HL-60/S4 (cell line): ENCODE measurements around the gene MPZL1.

ENCODE experiments used
- in situ Hi-C: fragments of 300-500 bp; cut with MboI; formaldehyde crosslinking; loops from 2 replicates; pipeline ENCODE4 v1.14.3; 2022; ENCODE audit warnings: low sequenced_read_pairs

MPZL1 gene

GRCh38 chr1:167721617-167722151, at the start of gene MPZL1:
MPZL1 (plus strand) TSS chr1:167721982; CDS start chr1:167722152, 170 bp downstream.
- in situ Hi-C loops: no loop called here

- in situ Hi-C loops: no loop called here
Observed at GRCh38 chr1:167672831-167673230, 49.0 kb upstream of the MPZL1 start.

- in situ Hi-C loops: no loop called here
Observed at GRCh38 chr1:167673265-167673664, 48.5 kb upstream of the MPZL1 start.

GRCh38 chr1:167674156-167674555, 47.6 kb upstream of the MPZL1 start:
- in situ Hi-C loops: no loop called here

- in situ Hi-C loops: no loop called here
Observed at GRCh38 chr1:167675440-167675839, 46.3 kb upstream of the MPZL1 start.

GRCh38 chr1:167676205-167676915, 45.4 kb upstream of the MPZL1 start:
- in situ Hi-C loops: no loop called here

- in situ Hi-C loops: no loop called here
Observed at GRCh38 chr1:167676916-167677848, 44.6 kb upstream of the MPZL1 start.

GRCh38 chr1:167678422-167678821, 43.4 kb upstream of the MPZL1 start:
- in situ Hi-C loops: no loop called here

- in situ Hi-C loops: no loop called here
Observed at GRCh38 chr1:167678838-167679237, 42.9 kb upstream of the MPZL1 start.

GRCh38 chr1:167679714-167680113, 42.1 kb upstream of the MPZL1 start:
- in situ Hi-C loops: no loop called here

- in situ Hi-C loops: no loop called here
Observed at GRCh38 chr1:167681024-167681423, 40.8 kb upstream of the MPZL1 start.

GRCh38 chr1:167681451-167682098, 40.2 kb upstream of the MPZL1 start:
- in situ Hi-C loops: no loop called here

GRCh38 chr1:167683226-167683625, 38.6 kb upstream of the MPZL1 start:
- in situ Hi-C loops: no loop called here

- in situ Hi-C loops: no loop called here
Observed at GRCh38 chr1:167683641-167684502, 37.9 kb upstream of the MPZL1 start.

- in situ Hi-C loops: loop anchor here (5.0 kb wide), 1 partner anchor 79 kb away; no protein-coding TSS in a partner anchor
Observed at GRCh38 chr1:167685844-167686243, 35.9 kb upstream of the MPZL1 start.

- in situ Hi-C loops: loop anchor here (5.0 kb wide), 1 partner anchor 81 kb away; no protein-coding TSS in a partner anchor
Observed at GRCh38 chr1:167687919-167688519, 33.8 kb upstream of the MPZL1 start.

- in situ Hi-C loops: loop anchor here (5.0 kb wide), 1 partner anchor 82 kb away; no protein-coding TSS in a partner anchor
Observed at GRCh38 chr1:167689567-167689920, 32.2 kb upstream of the MPZL1 start.

GRCh38 chr1:167690053-167690452, 31.7 kb upstream of the MPZL1 start:
- in situ Hi-C loops: no loop called here

- in situ Hi-C loops: no loop called here
Observed at GRCh38 chr1:167693425-167694045, 28.2 kb upstream of the MPZL1 start.
